GM19023 (cell line): ENCODE measurements around the gene ORM1.
A peak's percentile ranks its signal among the peaks of the same experiment; 100 is the strongest.

Experiments used
- ATAC-seq: cut with Tn5 transposase; IDR thresholded peaks from one replicate; pipeline ENCODE4 v1.9.1; 2021; ENCODE audit warnings: mild to moderate bottlenecking, moderate library complexity; ENCODE audit not compliant: unreplicated experiment

ORM1 gene

GRCh38 chr9:114341152-114341830 lies 18.4 kb downstream of the ORM1 start:
- no peak for ATAC-seq

GRCh38 chr9:114341991-114342390 lies 19.1 kb downstream of the ORM1 start:
- ATAC-seq = no peak

DNA sequence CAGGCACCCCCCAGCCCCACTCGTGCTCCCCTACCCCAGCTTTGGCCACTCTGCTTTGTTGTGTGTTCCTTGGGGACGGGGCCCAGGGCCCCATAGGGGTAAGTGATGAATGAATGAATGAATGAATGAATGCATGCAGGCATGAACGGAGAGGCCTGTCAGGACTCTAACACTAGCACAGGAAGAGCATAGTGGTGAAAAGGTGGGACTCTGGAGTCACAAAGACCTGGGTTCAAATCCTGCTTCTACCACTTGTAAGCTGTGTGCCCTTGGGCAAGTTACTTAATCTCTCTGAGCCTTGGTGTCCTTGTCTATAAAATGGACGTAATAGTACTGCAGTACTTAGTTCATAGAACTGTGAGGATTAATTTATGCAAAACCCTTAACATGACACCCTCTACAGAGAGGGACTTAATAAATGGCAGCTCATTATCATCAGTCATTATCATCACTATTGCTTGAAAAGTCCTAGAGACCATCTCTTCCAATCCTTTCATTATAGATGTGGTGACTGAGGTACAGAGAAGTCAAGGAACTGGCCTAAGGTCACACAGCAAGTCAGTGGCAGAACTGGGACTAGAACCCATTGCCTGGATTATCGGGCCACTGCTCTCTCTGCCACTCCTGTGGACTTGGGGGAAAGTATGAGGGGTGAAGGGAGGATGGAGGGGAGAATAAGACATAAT lies 20.0 kb downstream of the ORM1 start:
- no peak for ATAC-seq

GRCh38 chr9:114343471-114344187 lies 20.7 kb downstream of the ORM1 start:
- ATAC-seq = no peak

DNA sequence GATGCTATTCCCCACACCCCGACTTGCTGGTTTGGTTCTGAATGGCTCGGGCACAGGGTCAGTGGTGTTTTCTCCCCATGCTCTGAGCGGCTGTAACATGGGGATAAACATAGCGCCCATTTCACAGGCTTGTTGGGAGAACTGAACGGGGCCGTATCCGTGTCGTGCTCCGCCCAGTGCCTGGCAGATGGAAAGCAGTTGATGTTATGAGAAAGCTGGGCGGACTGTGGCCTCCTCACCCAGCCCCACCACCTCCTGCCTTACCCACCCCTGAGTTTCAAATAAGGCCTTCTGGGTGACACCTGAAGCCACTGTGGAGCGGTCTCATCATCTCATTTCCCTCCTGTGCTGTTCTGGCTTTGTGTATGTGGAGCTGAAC lies 21.3 kb downstream of the ORM1 start:
- no peak for ATAC-seq

DNA sequence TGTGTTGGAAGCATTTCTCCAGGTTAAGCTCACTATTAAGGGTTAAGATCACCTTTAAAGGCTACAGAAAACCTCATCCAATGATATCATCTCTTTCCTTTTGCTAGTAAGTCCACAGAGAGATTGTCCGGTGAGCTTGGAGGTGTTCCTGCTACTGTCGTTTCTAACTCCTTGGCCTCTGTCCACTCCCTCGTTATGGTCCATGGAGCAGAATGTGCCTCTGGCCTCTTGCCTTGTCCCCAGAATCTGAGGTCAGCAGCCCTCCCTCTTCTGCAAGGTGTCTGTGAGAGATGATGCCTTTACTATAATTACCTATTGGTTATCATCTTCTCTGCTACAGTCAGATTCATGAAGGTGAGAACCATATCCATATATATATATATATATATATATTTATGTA lies 21.8 kb downstream of the ORM1 start:
- no peak for ATAC-seq

GRCh38 chr9:114345493-114346065 lies 22.7 kb downstream of the ORM1 start:
- no peak for ATAC-seq

- no peak for ATAC-seq
Observed at GRCh38 chr9:114346146-114346545, 23.2 kb downstream of the ORM1 start.

DNA sequence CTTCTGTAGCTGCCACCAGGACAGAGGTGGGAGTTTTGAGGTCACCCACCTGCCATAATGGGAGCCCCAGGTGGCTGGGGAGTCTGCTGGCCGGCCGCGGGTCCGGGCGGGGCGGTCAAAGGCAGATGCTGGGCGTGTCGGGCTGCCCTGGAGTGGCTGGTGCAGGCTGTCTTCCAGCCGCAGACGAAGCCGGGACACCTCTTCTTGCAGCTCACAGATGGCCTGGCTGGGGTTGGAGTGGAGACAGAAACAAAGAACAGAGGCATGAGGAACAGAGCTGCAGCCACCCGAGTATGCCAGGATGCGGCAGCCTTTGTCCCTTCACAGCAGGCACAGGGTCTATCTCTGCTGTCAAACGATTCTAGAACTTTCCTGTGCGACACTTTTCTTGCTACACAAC lies 24.8 kb downstream of the ORM1 start:
- no peak for ATAC-seq

GRCh38 chr9:114348261-114348905 lies 25.5 kb downstream of the ORM1 start:
- ATAC-seq = peak; percentile 1

GRCh38 chr9:114348906-114349482 lies 26.1 kb downstream of the ORM1 start:
- peak; percentile 83 for ATAC-seq

DNA sequence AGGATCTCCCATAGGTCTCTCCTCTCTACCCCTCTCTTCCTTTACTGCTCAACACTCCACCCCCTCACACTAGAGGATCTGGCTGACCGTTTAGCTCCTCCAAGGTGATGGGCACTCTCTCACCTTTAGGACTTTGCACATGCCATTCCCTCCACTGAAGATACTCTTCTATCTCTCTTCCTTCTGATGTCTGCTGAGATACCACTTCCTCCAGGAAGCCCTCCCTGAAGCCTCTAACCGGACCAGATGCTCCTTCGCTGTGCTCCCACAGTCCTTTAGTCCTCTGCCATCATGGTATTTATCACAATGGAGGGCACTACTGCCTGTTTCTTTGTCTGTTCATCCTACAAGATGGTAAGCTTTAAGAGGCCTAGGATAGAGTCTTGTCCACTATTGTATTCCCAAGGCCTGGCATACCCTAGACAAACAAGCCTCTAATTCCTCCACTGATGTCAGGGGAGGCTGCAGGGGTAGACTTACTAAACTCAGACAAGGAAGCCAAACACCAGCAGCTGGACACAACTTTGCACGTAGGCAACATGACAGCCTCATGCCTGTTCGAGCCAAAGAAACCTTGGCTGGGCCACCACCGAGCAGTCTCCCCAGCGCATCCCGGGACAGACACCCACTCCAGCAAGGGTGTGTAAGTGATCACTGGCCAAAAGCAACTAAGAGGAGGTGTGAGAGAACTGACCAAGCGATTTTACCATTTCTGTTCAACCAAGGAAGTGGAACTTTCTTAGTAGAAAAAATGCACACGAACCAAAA lies 27.0 kb downstream of the ORM1 start:
- peak; percentile 7 for ATAC-seq

GRCh38 chr9:114350636-114351401 lies 27.9 kb downstream of the ORM1 start:
- ATAC-seq = no peak

- ATAC-seq = no peak
Observed at GRCh38 chr9:114351932-114352331, 29.0 kb downstream of the ORM1 start.

- no peak for ATAC-seq
Observed at GRCh38 chr9:114355821-114356220, 32.9 kb downstream of the ORM1 start.

- ATAC-seq = no peak
Observed at GRCh38 chr9:114356792-114357191, 33.9 kb downstream of the ORM1 start.

DNA sequence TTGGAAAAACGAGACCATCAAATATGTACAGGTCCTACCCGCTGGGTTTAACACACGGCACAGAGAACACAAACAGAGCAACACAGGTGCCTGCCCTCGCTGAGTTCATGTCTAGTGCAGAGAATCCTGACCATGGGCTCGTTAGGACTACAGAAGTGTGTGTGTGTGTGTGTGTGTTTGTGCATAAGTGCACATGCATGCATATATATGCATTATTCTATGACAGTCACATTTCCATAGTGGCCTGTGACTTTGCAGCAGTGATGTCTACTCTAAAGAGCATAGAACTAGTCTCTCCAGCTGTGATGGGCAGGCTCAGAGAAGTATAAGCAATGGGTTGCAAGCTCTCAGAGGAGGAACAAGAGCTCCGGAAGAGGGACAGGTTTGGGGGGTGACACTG lies 34.5 kb downstream of the ORM1 start:
- ATAC-seq = no peak

GRCh38 chr9:114357911-114358328 lies 35.0 kb downstream of the ORM1 start:
- no peak for ATAC-seq

- no peak for ATAC-seq
Observed at GRCh38 chr9:114359801-114360200, 36.9 kb downstream of the ORM1 start.
